ENCODE results near the gene CDK19. TPM values are rescaled to one million over a fixed set of nuclear protein-coding genes. Genes with fewer than 3 reads are reported as not detected.
"Not testable (repeated sequence)": the region's sequence is repeated elsewhere in the genome, so short reads cannot be mapped to it uniquely, and the experiment has no call there.

CDK19 gene
- polyA plus RNA-seq, 1 donor from 2014 or later: 4.0 TPM

DNA sequence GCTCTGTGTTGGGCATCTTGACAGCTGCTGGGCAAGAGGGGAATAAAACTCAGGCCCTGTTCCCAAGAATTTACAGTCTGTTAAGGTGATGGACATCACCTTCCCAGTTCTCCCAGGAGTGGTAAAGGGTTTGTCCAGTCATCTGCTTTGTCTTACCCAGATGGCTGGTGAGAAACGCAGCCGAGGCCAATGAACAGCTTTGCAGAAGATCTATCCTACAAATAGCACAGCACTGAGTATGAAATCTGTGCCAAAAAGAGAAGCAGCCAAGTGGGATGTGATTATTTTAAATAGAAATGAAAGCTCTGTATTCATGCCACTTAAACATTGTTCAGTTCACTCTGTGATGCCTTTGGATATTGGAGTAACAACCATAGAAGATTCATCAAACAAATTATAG is 206.2 kb downstream of the CDK19 start:
- H3K4me3 Mint-ChIP-seq: no peak overlapping the region
- H3K4me1 Mint-ChIP-seq: no peaks in the 10 kb centered on the region
- H3K27ac Mint-ChIP-seq: no peak overlapping the region
- H3K27me3 Mint-ChIP-seq: no peaks in the 10 kb centered on the region
- peaks cover 9% of the 10 kb centered on the region for H3K36me3 Mint-ChIP-seq
- no peaks in the 10 kb centered on the region for H3K9me3 Mint-ChIP-seq

DNA sequence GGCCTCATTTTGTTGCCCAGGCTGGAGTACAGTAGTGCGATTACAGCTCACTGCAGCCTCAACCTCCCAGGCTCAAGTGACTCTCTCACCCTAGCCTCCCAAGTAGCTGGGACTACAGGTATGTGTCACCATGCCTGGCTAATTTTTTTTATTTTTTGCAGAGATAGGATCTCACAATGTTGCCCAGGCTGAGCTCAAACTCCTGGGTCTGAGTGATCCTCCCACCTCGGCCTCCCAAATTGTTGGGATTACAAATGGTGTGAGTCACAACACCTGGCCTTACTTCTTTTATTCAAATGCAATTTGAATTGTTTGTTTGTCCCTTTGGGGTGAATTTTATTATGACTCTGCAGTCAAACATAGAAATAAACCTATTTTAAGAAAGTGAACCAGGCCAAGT is 207.1 kb downstream of the CDK19 start:
- no peaks in the 10 kb centered on the region for H3K27me3 Mint-ChIP-seq
- no peaks in the 10 kb centered on the region for H3K9me3 Mint-ChIP-seq
- H3K4me3 Mint-ChIP-seq: no peak overlapping the region
- no peaks in the 10 kb centered on the region for H3K4me1 Mint-ChIP-seq
- no peak overlapping the region for H3K27ac Mint-ChIP-seq
- H3K36me3 Mint-ChIP-seq: peaks cover 7% of the 10 kb centered on the region

DNA sequence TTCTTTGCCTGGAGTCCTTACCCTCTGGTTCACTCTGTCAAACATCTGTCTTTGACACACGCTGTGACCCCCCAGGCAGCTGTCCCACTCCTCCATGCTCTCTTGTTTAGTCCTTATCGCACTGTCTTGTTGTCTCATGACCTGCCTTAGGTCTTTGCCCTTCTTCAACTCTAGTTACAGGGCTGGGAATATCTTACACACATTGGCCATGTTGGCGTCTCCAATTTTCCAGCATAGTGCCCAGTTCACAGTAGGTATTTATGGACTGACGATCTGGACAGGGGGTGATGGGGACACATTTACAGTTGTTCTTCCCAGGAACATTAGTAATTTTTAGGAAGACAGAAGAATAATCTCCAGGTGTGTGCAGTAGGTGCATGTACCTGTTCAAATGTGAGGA is 209.1 kb downstream of the CDK19 start:
- Mint-ChIP-seq H3K4me1 (no peaks in the 10 kb centered on the region), H3K36me3 (peaks cover 7% of the 10 kb centered on the region), H3K4me3 (no peak overlapping the region), H3K27me3 (no peaks in the 10 kb centered on the region), H3K9me3 (no peaks in the 10 kb centered on the region), H3K27ac (no peak overlapping the region)

DNA sequence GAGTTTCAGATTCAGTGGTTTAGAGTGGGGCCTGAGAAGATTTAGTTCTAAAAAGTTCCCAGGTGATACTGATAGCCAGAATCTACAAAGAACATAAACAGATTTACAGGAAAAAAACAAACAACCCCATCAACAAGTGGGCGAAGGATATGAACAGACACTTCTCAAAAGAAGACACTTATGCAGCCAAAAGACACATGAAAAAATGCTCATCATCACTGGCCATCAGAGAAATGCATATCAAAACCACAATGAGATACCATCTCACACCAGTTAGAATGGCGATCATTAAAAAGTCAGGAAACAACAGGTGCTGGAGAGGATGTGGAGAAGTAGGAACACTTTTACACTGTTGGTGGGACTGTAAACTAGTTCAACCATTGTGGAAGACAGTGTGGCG is 214.6 kb downstream of the CDK19 start:
- Mint-ChIP-seq H3K27ac (peak overlapping the region in 1 of 3 donors; percentile 35), H3K36me3 (peaks cover 14% of the 10 kb centered on the region)
- not testable (repeated sequence) for H3K27me3 Mint-ChIP-seq, H3K9me3 Mint-ChIP-seq, H3K4me3 Mint-ChIP-seq, H3K4me1 Mint-ChIP-seq

DNA sequence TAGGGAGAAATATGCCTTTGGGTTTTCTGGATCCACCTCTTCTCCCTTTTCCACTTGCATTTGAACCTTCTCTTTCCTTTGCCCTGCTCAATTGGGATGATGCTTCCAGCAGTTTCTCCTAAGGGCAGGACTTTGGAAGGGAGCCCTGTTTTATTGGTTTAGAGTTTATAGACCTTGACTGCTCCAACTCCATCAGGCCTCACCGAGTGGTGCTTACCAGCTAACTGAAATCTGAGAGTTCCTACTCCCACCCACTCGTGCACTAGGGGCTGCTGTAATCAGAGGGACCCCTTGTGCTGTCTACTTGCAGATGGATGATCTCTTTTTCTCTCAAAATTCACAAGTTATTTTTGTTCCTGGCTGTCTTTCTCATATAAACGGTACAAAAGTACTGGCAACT is 217.5 kb downstream of the CDK19 start:
- peaks cover 0 to 5% (median 2%) of the 10 kb centered on the region in 3 donors for H3K9me3 Mint-ChIP-seq
- no peak overlapping the region for H3K4me3 Mint-ChIP-seq
- peak overlapping the region in 1 of 3 donors; percentile 39 for H3K27ac Mint-ChIP-seq
- no peaks in the 10 kb centered on the region for H3K4me1 Mint-ChIP-seq
- H3K36me3 Mint-ChIP-seq: peaks cover 13% of the 10 kb centered on the region
- H3K27me3 Mint-ChIP-seq: no peaks in the 10 kb centered on the region

DNA sequence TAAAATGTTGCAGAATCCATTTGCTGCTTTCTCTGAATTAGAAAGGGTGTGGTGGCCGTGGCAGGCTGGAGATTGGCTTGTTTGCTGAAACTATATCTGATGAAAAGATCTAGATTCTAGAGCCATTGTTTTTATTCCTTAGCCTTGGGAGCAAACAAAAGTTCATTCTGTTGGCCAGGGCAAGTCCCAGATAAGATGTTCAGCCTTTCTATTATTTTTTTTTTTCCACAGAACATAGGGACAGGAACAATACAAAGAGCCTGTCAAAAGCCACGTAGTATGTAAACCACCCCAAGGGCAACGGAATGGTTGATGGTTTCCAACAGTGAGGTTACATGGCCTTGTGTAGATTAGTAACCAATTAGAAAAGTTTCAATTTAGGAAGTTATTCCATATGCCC is 218.9 kb downstream of the CDK19 start:
- Mint-ChIP-seq H3K27me3 (no peaks in the 10 kb centered on the region), H3K9me3 (peaks cover 0 to 5% (median 2%) of the 10 kb centered on the region in 3 donors), H3K4me3 (no peak overlapping the region), H3K4me1 (no peaks in the 10 kb centered on the region), H3K27ac (no peak overlapping the region), H3K36me3 (peaks cover 13% of the 10 kb centered on the region)

DNA sequence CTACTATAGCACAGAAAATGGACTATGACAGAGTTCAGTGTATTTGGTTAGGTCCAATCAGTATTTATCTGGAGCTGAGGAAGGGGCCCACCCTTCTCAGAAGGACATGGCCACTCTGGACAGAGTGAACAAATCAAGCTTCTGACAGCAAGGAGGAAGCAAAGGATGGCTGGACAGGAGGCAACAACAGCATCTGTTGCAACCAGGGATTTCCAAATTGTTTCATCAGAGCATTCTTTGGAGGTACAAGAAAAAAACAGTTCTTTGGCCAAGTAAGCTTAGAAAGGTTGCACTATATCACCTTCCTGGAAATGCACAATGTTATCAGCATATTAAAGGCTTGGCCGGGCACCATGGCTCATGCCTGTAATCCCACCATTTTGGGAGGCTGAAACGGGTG is 220.2 kb downstream of the CDK19 start:
- H3K36me3 Mint-ChIP-seq: peaks cover 11% of the 10 kb centered on the region
- H3K4me1 Mint-ChIP-seq: peaks cover 4 to 7% (median 5%) of the 10 kb centered on the region in 3 donors
- H3K4me3 Mint-ChIP-seq: no peak overlapping the region
- peak overlapping the region in 1 of 3 donors; percentile 30 for H3K27ac Mint-ChIP-seq
- no peaks in the 10 kb centered on the region for H3K27me3 Mint-ChIP-seq
- peaks cover 0 to 5% (median 2%) of the 10 kb centered on the region in 3 donors for H3K9me3 Mint-ChIP-seq

- H3K27me3 Mint-ChIP-seq: no peaks in the 10 kb centered on the region
- peaks cover 10 to 17% (median 14%) of the 10 kb centered on the region in 3 donors for H3K4me1 Mint-ChIP-seq
- peaks cover 0 to 5% (median 2%) of the 10 kb centered on the region in 3 donors for H3K9me3 Mint-ChIP-seq
- peaks cover 5% of the 10 kb centered on the region for H3K36me3 Mint-ChIP-seq
- H3K27ac Mint-ChIP-seq: peak overlapping the region in 1 of 3 donors; percentile 43
- H3K4me3 Mint-ChIP-seq: no peak overlapping the region
These were observed 221.6 kb downstream of the CDK19 start for GRCh38 chr6:110593637-110594036.

DNA sequence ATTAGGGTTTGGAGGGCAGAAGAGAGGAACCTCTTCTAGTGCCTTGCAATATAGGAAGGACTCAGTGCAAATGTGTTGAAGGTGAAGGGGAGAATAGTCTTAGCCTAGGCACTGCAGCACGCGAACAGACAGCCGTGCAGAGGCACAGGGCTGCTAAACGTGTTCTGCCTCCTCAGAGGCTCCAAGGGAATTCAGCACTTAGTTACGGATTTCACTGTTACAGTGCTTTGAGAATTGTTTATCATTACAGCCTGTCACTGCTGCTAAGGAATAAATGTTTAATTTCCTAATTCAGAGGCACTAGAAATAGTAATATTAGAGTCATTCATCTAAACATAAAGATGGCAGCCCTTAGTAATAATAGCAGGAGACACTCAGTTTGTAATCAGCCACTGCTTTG is 222.5 kb downstream of the CDK19 start:
- Mint-ChIP-seq H3K36me3 (peaks cover 5% of the 10 kb centered on the region), H3K27ac (no peak overlapping the region), H3K4me1 (peaks cover 10 to 17% (median 14%) of the 10 kb centered on the region in 3 donors), H3K4me3 (no peak overlapping the region), H3K27me3 (no peaks in the 10 kb centered on the region), H3K9me3 (peaks cover 0 to 5% (median 2%) of the 10 kb centered on the region in 3 donors)

DNA sequence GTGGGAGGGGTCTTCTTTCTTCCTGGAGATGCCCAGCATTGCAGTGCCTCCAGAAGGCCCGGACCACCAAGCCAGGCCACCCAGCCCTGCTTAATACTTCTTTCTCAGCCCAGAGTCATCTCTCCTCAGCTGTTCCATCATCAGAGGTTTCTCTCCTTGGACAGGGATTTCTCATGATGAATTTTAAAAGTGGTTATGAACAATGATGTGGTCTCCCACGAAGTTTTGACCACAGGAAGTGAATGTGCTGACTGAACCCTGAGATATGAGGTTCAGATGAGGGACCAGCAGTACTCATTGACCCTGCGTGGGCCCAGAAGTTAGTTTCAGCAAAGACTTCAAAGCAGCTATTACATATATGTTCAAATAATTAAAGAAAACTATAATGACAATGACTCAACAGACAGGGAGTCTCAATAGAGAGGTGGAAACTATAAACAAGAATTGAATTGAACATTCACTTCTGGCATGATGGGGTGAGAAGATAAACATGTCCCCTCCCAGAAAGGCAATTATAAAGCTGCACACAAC is 224.4 kb downstream of the CDK19 start:
- Mint-ChIP-seq H3K36me3 (peaks cover 3% of the 10 kb centered on the region), H3K4me1 (peaks cover 10 to 17% (median 14%) of the 10 kb centered on the region in 3 donors), H3K27me3 (no peaks in the 10 kb centered on the region), H3K27ac (peak overlapping the region in 1 of 3 donors; percentile 97), H3K4me3 (no peak overlapping the region), H3K9me3 (peaks cover 0 to 5% (median 2%) of the 10 kb centered on the region in 3 donors)

GRCh38 chr6:110589865-110590513 is 225.3 kb downstream of the CDK19 start:
- peak overlapping the region; percentile 17 to 79 (median 62) for H3K4me3 Mint-ChIP-seq

DNA sequence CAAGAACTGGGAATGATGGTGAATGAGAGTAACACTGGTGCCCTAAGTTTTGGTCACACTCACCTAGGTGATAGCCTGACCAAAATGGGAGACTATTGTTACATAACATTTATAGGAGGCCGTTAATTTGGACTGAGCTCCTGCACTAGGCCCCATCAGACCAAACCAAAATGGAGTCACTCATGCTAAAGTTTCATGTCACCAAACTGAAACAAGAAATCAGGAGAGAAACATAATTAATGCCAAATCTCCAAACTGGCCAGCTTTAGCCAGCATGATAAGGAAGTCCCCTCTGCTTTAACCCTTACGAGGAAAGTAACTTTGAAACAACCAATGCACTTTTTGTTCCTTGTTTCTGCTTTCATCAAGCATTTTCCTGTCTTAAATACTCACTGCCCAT is 227.9 kb downstream of the CDK19 start:
- Mint-ChIP-seq H3K4me3 (no peak overlapping the region), H3K27ac (peak overlapping the region in 1 of 3 donors; percentile 25), H3K36me3 (no peaks in the 10 kb centered on the region)

More at GRCh38 chr6:110589865-110590513, 225.3 kb downstream of the CDK19 start:
- Mint-ChIP-seq H3K4me1 (peaks cover 10 to 17% (median 14%) of the 10 kb centered on the region in 3 donors), H3K27me3 (no peaks in the 10 kb centered on the region), H3K36me3 (peaks cover 3% of the 10 kb centered on the region), H3K9me3 (peaks cover 0 to 5% (median 2%) of the 10 kb centered on the region in 3 donors), H3K27ac (peak overlapping the region; percentile 89 to 97 (median 95))

DNA sequence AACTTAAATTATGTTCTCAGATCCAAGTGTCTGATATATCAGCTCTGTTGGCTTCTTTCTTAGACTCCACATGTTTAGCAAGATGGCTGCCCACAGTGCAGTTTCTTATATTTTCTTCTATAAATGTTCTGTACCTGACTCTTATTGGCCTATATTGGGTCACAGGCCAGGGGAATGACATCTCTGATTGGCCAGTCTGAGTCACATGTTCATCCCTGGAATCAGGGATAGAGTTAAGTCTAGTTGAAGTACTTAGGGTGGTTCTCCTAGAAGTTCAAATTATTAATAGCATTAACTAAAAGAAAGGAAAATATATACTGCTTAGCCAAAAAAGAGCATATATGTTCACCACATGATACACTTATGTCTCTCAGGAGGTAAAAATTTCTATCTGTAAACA is 233.6 kb downstream of the CDK19 start:
- Mint-ChIP-seq H3K4me3 (no peak overlapping the region), H3K27ac (no peak overlapping the region), H3K4me1 (no peaks in the 10 kb centered on the region), H3K36me3 (peaks cover 5% of the 10 kb centered on the region), H3K27me3 (no peaks in the 10 kb centered on the region), H3K9me3 (no peaks in the 10 kb centered on the region)

More for the DNA sequence above, 227.9 kb downstream of the CDK19 start:
- no peaks in the 10 kb centered on the region for H3K9me3 Mint-ChIP-seq
- peaks cover 10 to 17% (median 14%) of the 10 kb centered on the region in 3 donors for H3K4me1 Mint-ChIP-seq
- no peaks in the 10 kb centered on the region for H3K27me3 Mint-ChIP-seq

DNA sequence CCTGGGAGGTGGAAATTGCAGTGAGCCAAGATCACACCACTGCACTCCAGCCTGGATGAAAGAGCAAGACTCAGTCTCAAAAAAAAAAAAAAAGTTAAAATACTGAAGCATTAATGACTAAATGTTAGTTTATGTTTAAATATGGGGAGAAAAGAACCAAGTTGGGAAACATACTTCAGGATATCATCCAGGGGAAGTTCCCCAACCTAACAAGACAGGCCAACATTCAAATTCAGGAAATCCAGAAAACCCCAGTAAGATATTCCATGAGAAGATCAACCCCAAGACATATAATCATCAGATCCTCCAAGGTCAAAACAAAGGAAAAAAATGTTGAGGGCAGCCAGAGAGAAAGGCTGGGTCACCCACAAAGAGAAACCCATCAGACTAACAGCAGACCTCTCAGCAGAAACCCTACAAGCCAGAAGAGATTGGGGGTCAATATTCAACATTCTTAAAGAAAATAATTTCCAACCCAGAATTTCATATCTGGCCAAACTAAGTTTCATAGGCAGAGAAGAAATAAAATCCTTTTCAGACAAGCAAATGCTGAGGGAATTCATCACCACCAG is 237.6 kb downstream of the CDK19 start:
- H3K4me3 Mint-ChIP-seq: peak overlapping the region in 1 of 4 donors; percentile 9

GRCh38 chr6:110575925-110576463 is 239.3 kb downstream of the CDK19 start:
- no peak overlapping the region for H3K27ac Mint-ChIP-seq
- H3K4me3 Mint-ChIP-seq: no peak overlapping the region
- H3K36me3 Mint-ChIP-seq: peaks cover 8% of the 10 kb centered on the region
- no peaks in the 10 kb centered on the region for H3K27me3 Mint-ChIP-seq
- H3K4me1 Mint-ChIP-seq: peaks cover 0 to 1% (median 0%) of the 10 kb centered on the region in 3 donors
- H3K9me3 Mint-ChIP-seq: no peaks in the 10 kb centered on the region

More for the DNA sequence above, 237.6 kb downstream of the CDK19 start:
- not testable (repeated sequence) for H3K36me3 Mint-ChIP-seq, H3K27me3 Mint-ChIP-seq, H3K4me1 Mint-ChIP-seq, H3K9me3 Mint-ChIP-seq
- peak overlapping the region in 1 of 3 donors; percentile 62 for H3K27ac Mint-ChIP-seq
